Smooth muscle cell (in vitro differentiated cells): ENCODE data around the gene ATXN2. TPM values are rescaled to one million over a fixed set of nuclear protein-coding genes. Genes with fewer than 3 reads are reported as not detected.

Experiments used
- DNase-seq: peaks from one replicate; lab custom pipeline; 2025; ENCODE audit not compliant: unreplicated experiment; lab: John Stamatoyannopoulos, UW
- H2AFZ ChIP-seq: fragments of 200-600 bp; sonication (generic); 2 replicates; pipeline ENCODE4 v1.6.0; 2016; ENCODE audit warnings: antibody characterized with exemption, low read depth, mild to moderate bottlenecking
- H3F3A ChIP-seq: fragments of 200-600 bp; sonication (generic); 2 replicates; pipeline ENCODE4 v1.6.0; 2017; ENCODE audit warnings: antibody characterized with exemption, low read depth
- H3K27ac ChIP-seq: fragments of 200-600 bp; sonication (generic); 2 replicates; pipeline ENCODE4 v1.5.1; 2016; ENCODE audit warnings: low read depth, mild to moderate bottlenecking
- H3K27me3 ChIP-seq: fragments of 200-600 bp; sonication (generic); 2 replicates; pipeline ENCODE4 v1.6.1; 2016; ENCODE audit warnings: low read depth, mild to moderate bottlenecking
- H3K36me3 ChIP-seq: fragments of 200-600 bp; sonication (generic); 2 replicates; pipeline ENCODE4 v1.5.1; 2016; ENCODE audit warnings: low read depth
- H3K4me1 ChIP-seq: fragments of 200-600 bp; sonication (generic); 2 replicates; pipeline ENCODE4 v1.5.1; 2016; ENCODE audit warnings: low read depth
- H3K4me2 ChIP-seq: fragments of 200-600 bp; sonication (generic); 2 replicates; pipeline ENCODE4 v1.6.0; 2016; ENCODE audit warnings: mild to moderate bottlenecking
- H3K4me3 ChIP-seq: fragments of 200-600 bp; sonication (generic); 2 replicates; pipeline ENCODE4 v1.5.1; 2016; ENCODE audit warnings: mild to moderate bottlenecking
- H3K79me2 ChIP-seq: fragments of 200-600 bp; sonication (generic); 2 replicates; pipeline ENCODE4 v1.6.0; 2016; ENCODE audit warnings: low read depth, mild to moderate bottlenecking
- H3K9ac ChIP-seq: fragments of 200-600 bp; sonication (generic); 2 replicates; pipeline ENCODE4 v1.6.0; 2016; ENCODE audit warnings: low read depth
- H3K9me3 ChIP-seq: fragments of 200-600 bp; sonication (generic); replicated peaks from 2 replicates; pipeline ENCODE4 v1.5.1; 2016; ENCODE audit warnings: low read depth
- H4K20me1 ChIP-seq: fragments of 200-600 bp; sonication (generic); 2 replicates; pipeline ENCODE4 v1.6.0; 2016; ENCODE audit warnings: low read depth
- WGBS: methylation state at CpG from one replicate; pipeline ENCODE4 v1.1.7; 2016; ENCODE audit warnings: low lambda C conversion rate; 5-methylcytosine and 5-hydroxymethylcytosine counted together
- polyA plus RNA-seq: library from polyadenylated mRNA; unstranded; fragments of >200 nt; fragmentation: Nextera tagmentation; extraction: Ambion mirVana; gene quantifications from 2 replicates; pipeline ENCODE4 v1.2.1, GENCODE V29; 2016
- total RNA-seq: library from RNA; depleted of rRNA; stranded (reverse); fragments of >200 nt; gene quantifications from 2 replicates; pipeline ENCODE4 v1.2.3, GENCODE V29; 2014
- TF ChIP-seq, protein P1 (sequence below): fragments of 200-600 bp; sonication (generic); IDR thresholded peaks from 2 replicates; pipeline ENCODE4 v1.5.1; 2017; ENCODE audit warnings: borderline replicate concordance, mild to moderate bottlenecking, antibody characterized with exemption; ENCODE audit not compliant: insufficient read depth, poor library complexity, severe bottlenecking

The ATXN2 gene, protein sequence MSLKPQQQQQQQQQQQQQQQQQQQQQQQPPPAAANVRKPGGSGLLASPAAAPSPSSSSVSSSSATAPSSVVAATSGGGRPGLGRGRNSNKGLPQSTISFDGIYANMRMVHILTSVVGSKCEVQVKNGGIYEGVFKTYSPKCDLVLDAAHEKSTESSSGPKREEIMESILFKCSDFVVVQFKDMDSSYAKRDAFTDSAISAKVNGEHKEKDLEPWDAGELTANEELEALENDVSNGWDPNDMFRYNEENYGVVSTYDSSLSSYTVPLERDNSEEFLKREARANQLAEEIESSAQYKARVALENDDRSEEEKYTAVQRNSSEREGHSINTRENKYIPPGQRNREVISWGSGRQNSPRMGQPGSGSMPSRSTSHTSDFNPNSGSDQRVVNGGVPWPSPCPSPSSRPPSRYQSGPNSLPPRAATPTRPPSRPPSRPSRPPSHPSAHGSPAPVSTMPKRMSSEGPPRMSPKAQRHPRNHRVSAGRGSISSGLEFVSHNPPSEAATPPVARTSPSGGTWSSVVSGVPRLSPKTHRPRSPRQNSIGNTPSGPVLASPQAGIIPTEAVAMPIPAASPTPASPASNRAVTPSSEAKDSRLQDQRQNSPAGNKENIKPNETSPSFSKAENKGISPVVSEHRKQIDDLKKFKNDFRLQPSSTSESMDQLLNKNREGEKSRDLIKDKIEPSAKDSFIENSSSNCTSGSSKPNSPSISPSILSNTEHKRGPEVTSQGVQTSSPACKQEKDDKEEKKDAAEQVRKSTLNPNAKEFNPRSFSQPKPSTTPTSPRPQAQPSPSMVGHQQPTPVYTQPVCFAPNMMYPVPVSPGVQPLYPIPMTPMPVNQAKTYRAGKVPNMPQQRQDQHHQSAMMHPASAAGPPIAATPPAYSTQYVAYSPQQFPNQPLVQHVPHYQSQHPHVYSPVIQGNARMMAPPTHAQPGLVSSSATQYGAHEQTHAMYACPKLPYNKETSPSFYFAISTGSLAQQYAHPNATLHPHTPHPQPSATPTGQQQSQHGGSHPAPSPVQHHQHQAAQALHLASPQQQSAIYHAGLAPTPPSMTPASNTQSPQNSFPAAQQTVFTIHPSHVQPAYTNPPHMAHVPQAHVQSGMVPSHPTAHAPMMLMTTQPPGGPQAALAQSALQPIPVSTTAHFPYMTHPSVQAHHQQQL
- total RNA-seq (26.8 and 29.3 TPM in 2 replicates), polyA plus RNA-seq (39.6 and 46.3 TPM in 2 replicates)

DNA sequence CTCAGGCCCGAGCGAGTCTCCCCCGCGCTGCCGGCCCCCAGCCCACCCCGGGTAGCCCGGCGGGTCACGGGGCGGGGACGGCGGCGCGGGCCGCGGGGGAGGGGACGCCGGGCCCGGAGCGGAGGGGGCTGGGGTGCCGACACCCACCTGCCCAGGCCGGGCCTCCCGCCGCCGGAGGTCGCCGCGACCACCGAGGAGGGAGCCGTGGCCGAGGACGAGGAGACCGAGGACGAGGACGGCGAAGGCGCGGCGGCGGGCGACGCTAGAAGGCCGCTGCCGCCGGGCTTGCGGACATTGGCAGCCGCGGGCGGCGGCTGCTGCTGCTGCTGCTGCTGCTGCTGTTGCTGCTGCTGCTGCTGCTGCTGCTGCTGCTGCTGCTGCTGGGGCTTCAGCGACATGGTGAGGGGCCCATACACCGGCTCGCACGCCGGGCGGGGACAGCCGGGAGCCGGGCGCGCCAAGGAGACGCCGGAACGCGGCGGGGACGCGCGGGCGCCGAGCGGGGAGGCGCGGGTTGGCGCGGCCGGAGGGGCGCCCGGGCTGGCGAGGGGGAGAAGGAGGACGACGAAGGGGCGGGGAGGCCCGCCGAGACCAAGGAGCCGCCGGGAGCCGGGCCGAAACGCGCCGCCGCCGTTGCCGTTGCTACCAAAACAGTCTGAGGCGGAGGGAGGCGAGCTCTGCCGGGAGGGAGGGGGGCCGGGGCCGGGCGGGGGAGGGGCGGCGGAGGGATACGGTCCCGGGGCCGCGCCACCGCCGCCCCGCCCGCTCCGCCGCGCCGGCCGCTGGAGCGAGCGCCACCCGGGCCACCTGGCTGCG is at the start of gene ATXN2:
ATXN2 (minus strand) TSS at position 679 of the 816 bp plus-strand sequence; CDS start at position 398, 281 bp downstream.
- Histone ChIP-seq H3K36me3 (no peaks in the 10 kb centered on the region), H3K4me1 (peaks cover 26% of the 10 kb centered on the region), H3K9me3 (no peaks in the 10 kb centered on the region), H3K27me3 (no peaks in the 10 kb centered on the region), H3K4me3 (peak within 1 kb of the TSS; percentile 90), H3K4me2 (peak within 1 kb of the TSS; percentile 91), H3K27ac (peak within 1 kb of the TSS; percentile 96), H3F3A (no peaks in the 10 kb centered on the region), H3K79me2 (peaks cover 56% of the 10 kb centered on the region), H2AFZ (peak within 1 kb of the TSS; percentile 91), H4K20me1 (peaks cover 39% of the 10 kb centered on the region), H3K9ac (peak within 1 kb of the TSS; percentile 95)
- DNase-seq = peak; percentile 82
- under 1% methylated on average over 30 of the region's 119 CpGs for WGBS
- TF ChIP-seq, protein P1, sequence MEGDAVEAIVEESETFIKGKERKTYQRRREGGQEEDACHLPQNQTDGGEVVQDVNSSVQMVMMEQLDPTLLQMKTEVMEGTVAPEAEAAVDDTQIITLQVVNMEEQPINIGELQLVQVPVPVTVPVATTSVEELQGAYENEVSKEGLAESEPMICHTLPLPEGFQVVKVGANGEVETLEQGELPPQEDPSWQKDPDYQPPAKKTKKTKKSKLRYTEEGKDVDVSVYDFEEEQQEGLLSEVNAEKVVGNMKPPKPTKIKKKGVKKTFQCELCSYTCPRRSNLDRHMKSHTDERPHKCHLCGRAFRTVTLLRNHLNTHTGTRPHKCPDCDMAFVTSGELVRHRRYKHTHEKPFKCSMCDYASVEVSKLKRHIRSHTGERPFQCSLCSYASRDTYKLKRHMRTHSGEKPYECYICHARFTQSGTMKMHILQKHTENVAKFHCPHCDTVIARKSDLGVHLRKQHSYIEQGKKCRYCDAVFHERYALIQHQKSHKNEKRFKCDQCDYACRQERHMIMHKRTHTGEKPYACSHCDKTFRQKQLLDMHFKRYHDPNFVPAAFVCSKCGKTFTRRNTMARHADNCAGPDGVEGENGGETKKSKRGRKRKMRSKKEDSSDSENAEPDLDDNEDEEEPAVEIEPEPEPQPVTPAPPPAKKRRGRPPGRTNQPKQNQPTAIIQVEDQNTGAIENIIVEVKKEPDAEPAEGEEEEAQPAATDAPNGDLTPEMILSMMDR = no peak

DNA sequence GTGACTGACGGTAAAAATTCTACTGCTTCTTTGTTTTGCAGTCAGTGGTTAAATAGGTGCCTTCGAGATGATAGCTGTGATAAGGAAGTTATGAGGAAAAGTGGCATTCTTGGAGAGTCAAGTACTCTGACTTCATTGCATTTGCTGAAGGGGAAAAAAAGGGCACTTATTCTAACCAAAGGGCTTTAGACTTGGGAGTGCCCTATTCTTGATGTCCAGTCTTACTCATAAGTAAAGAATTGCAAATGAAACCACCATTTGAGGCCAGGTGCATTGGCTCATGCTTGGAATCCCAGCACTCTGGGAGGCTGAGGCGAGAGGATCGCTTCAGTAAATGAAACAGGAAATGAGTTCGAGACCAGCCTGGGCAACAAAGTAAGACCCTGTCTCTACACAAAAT is 46.3 kb upstream of the ATXN2 start:
- Histone ChIP-seq H3K36me3 (peaks cover 8% of the 10 kb centered on the region), H3K4me1 (no peaks in the 10 kb centered on the region), H3K79me2 (no peaks in the 10 kb centered on the region), H3K9me3 (no peaks in the 10 kb centered on the region), H3K4me3 (no peak overlapping the region), H2AFZ (no peak overlapping the region), H3F3A (no peaks in the 10 kb centered on the region), H4K20me1 (no peaks in the 10 kb centered on the region), H3K27ac (peak overlapping the region; percentile 28), H3K27me3 (no peaks in the 10 kb centered on the region), H3K9ac (no peak overlapping the region), H3K4me2 (no peak overlapping the region)
- WGBS = 79% methylated on average over 5 of the region's 5 CpGs
- no peak for DNase-seq
- TF ChIP-seq, protein P1 = no peak

DNA sequence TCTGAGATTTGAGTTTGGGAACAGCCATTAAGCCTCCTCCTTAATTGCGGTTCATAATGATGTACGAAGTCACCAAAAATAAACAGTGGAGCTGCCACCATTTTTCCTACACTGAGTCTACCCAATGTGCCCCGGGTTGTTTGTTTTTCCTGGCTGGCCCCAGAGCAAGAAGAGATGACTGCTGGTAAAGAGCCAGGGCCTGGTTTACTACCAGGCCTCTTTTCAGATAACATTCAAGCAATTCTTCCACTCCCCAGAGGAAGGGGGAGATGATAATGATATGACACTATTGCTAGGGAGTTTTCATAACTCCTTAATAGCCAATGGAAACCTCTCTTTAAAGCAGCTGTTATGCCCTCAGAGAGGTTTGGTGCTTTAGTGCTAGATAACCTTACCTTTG is 44.3 kb upstream of the ATXN2 start:
- Histone ChIP-seq H3K4me2 (no peak overlapping the region), H4K20me1 (no peaks in the 10 kb centered on the region), H3K27me3 (no peaks in the 10 kb centered on the region), H3K79me2 (no peaks in the 10 kb centered on the region), H2AFZ (no peak overlapping the region), H3K4me1 (no peaks in the 10 kb centered on the region), H3F3A (no peaks in the 10 kb centered on the region), H3K9ac (no peak overlapping the region), H3K27ac (peak overlapping the region; percentile 28), H3K9me3 (no peaks in the 10 kb centered on the region), H3K4me3 (no peak overlapping the region), H3K36me3 (no peaks in the 10 kb centered on the region)
- 49% methylated on average over 3 of the region's 3 CpGs for WGBS
- TF ChIP-seq, protein P1 = no peak
- no peak for DNase-seq
